ENCODE results near the gene DMBX1.

GRCh38 chr1:46466477-46467182 is 23.0 kb upstream of the DMBX1 start:
- TF ChIP-seq, protein P1, sequence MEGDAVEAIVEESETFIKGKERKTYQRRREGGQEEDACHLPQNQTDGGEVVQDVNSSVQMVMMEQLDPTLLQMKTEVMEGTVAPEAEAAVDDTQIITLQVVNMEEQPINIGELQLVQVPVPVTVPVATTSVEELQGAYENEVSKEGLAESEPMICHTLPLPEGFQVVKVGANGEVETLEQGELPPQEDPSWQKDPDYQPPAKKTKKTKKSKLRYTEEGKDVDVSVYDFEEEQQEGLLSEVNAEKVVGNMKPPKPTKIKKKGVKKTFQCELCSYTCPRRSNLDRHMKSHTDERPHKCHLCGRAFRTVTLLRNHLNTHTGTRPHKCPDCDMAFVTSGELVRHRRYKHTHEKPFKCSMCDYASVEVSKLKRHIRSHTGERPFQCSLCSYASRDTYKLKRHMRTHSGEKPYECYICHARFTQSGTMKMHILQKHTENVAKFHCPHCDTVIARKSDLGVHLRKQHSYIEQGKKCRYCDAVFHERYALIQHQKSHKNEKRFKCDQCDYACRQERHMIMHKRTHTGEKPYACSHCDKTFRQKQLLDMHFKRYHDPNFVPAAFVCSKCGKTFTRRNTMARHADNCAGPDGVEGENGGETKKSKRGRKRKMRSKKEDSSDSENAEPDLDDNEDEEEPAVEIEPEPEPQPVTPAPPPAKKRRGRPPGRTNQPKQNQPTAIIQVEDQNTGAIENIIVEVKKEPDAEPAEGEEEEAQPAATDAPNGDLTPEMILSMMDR (conservative IDR thresholded peaks at IDR 0.05; ENCODE audit: low read length) = no peak
- TF ChIP-seq EZH2phosphoT487 (IDR thresholded peaks at IDR 0.05; ENCODE audit: borderline replicate concordance, low read depth, low read length) = no peak

Data from OCI-LY7 (cell line).